GM12891 (cell line): ENCODE results near the gene RPL35A.
"Not testable (repeated sequence)": the region's sequence is repeated elsewhere in the genome, so short reads cannot be mapped to it uniquely, and the experiment has no call there.

Experiments
- DNase-seq: peaks from one replicate; pipeline ENCODE4 v3.0.0; 2011; ENCODE audit warnings: low spot score; ENCODE audit not compliant: insufficient read length
- FAIRE-seq: peaks from 2 replicates; lab custom pipeline; 2011; peaks lifted over from hg19 to GRCh38; lab: Jason Lieb, UNC
- PAX5 ChIP-seq: IDR thresholded peaks from 2 replicates; pipeline ENCODE4 v1.6.1; 2011; ENCODE audit warnings: low read length, moderate library complexity, mild to moderate bottlenecking; ENCODE audit not compliant: insufficient read depth, severe bottlenecking
- POLR2A ChIP-seq: IDR thresholded peaks from 2 replicates; pipeline ENCODE4 v1.6.1; 2011; ENCODE audit warnings: low read depth, low read length, control low read depth
- POLR2AphosphoS5 ChIP-seq: IDR thresholded peaks from 2 replicates; pipeline ENCODE4 v1.6.1; 2011; ENCODE audit warnings: low read depth, low read length, control low read depth
- POU2F2 ChIP-seq: IDR thresholded peaks from 2 replicates; pipeline ENCODE4 v1.6.1; 2011; ENCODE audit warnings: low read depth, mild to moderate bottlenecking, control low read depth, low read length, moderate library complexity
- SPI1 ChIP-seq: IDR thresholded peaks from 2 replicates; pipeline ENCODE4 v1.6.1; 2011; ENCODE audit warnings: low read depth, low read length, control low read depth
- TAF1 ChIP-seq: IDR thresholded peaks from 2 replicates; pipeline ENCODE4 v1.6.1; 2011; ENCODE audit warnings: low read depth, low read length, control low read depth

The RPL35A gene

GRCh38 chr3:197960694-197961581, 10.9 kb downstream of the RPL35A start:
- peak; percentile 64 for FAIRE-seq
- no peak for TF ChIP-seq POLR2AphosphoS5
- TF ChIP-seq POLR2A = no peak
- no peak for TF ChIP-seq PAX5
- TF ChIP-seq SPI1 = no peak
- TF ChIP-seq POU2F2 = no peak
- TF ChIP-seq TAF1 = no peak
- no peak for DNase-seq

DNA sequence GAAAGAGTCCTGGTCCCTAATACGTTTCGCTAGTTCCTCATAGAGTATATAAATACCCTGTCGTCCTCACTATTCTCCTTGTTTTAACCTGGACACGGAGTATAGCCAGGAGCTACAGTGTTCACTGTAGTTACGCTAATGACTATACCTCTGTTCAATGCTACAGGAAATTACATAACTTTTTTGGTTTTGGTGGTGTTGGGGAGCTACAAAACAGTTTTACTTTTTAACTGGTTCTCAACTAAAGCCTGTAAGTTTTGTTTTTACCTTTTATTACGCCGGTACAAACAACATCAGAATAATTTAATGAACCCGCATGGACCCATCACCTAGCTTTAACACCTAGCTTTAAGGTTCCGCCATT, 11.6 kb downstream of the RPL35A start:
- FAIRE-seq = no peak
- no peak for DNase-seq
- TF ChIP-seq TAF1 (no peak), SPI1 (no peak), PAX5 (no peak), POLR2AphosphoS5 (no peak), POU2F2 (no peak), POLR2A (no peak)

DNA sequence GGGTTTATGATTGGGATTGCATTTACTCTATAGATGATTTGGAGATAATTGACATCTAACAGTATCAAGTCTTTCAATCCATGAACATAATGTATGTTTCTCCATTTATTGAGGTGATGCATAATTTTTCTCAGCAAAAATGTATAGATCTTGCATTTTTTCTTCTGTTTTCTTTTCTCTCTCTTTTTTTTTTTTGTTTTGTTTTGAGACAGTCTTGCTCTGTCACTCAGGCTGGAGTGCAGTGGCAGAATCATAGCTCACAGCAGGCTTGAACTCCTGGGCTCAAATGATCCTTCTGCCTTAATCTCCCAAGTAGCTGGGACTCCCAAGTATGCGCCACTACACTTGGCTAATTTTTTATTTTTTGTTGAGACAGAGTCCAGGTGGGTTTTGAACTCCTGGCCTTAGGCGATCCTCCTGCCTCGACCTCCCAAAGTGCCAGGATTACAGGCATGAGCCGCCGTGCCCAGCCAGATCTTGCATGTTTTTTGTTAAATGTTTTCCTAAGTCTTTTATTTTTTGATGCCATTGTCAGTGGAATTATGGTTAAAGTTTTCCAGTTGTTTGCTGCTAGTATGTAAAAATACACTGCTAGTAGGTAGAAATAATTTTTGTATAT, 13.1 kb downstream of the RPL35A start:
- no peak for DNase-seq
- FAIRE-seq = no peak
- TF ChIP-seq POLR2A (no peak), PAX5 (no peak), POU2F2 (no peak), SPI1 (no peak), TAF1 (no peak), POLR2AphosphoS5 (no peak)

- DNase-seq, FAIRE-seq: not testable (repeated sequence)
These were observed 17.5 kb downstream of the RPL35A start for GRCh38 chr3:197967337-197967989.

GRCh38 chr3:197970588-197970987, 20.6 kb downstream of the RPL35A start:
- DNase-seq = no peak
- no peak for FAIRE-seq
- TF ChIP-seq PAX5 = no peak
- no peak for TF ChIP-seq POU2F2
- no peak for TF ChIP-seq TAF1
- no peak for TF ChIP-seq POLR2A
- no peak for TF ChIP-seq SPI1
- no peak for TF ChIP-seq POLR2AphosphoS5

- DNase-seq = no peak
- TF ChIP-seq POU2F2 (no peak), SPI1 (no peak), POLR2A (no peak), PAX5 (no peak)
These were observed 24.0 kb downstream of the RPL35A start for GRCh38 chr3:197974016-197974415.

DNA sequence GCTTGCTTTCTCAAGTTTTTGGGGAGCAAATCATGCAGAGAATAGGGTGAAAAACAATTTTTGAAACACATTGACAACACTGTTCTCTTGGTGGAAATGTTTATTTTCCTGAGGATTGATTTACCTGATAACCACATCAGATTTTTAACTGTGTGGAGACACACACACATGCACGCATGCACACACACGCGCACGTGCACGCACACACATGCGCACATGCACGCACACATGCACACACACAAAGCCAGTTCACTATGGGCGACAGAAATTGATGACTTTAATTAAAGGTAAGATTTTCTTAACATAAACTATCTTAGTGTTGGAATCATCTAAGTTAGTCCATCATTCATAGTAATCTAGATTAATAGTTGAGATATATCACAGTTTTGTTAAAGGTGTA, 25.3 kb downstream of the RPL35A start:
- no peak for FAIRE-seq
- no peak for DNase-seq
- TF ChIP-seq SPI1 = no peak
- TF ChIP-seq POU2F2 = no peak
- TF ChIP-seq POLR2A = no peak
- no peak for TF ChIP-seq TAF1
- TF ChIP-seq POLR2AphosphoS5 = no peak
- TF ChIP-seq PAX5 = no peak

More at GRCh38 chr3:197974016-197974415, 24.0 kb downstream of the RPL35A start:
- no peak for FAIRE-seq

DNA sequence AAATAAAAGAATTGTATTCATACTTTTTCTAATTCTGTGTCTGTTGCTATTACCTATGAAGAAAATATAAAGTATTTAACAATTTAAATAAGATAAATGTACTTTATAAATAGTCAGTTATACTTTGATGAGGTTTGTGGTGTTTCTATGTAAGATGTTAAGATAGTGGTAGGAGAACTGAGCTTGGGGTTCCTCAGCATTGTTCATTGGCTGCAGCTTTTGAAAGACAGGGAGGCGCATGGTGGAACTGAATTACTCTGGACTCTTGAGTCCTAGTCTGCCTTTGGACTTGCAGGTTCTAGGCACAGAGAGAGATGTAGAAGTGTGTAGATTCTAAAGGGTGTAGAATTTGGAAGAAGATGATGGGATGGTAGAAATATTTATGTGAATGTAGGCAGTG, 33.1 kb downstream of the RPL35A start:
- DNase-seq = no peak
- FAIRE-seq = no peak
- TF ChIP-seq POU2F2 = no peak
- no peak for TF ChIP-seq TAF1
- no peak for TF ChIP-seq PAX5
- no peak for TF ChIP-seq POLR2A
- no peak for TF ChIP-seq SPI1
- TF ChIP-seq POLR2AphosphoS5 = no peak

DNA sequence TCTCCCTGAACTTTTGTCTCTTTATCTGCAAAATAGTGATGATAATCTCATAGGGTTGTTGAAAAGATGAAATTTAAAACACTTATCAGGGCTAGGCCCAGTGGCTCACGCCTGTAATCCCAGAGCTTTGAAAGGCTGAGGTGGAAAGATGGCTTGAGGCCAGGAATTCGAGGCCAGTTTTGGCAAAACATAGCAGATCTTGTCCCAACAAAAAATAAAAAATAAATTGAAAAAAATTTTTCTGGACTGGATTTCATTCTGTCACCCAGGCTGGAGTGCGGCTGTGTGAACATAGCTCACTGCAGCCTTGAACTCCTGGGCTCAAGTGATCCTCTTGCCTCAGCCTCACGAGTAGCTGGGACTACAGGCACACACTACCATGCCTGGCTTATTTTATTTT, 39.7 kb downstream of the RPL35A start:
- DNase-seq (no peak), FAIRE-seq (no peak)
- TF ChIP-seq SPI1 (no peak), POLR2AphosphoS5 (no peak), POLR2A (no peak), PAX5 (no peak), TAF1 (no peak), POU2F2 (no peak)
